GM12878 (cell line): Measurements from ENCODE around the gene OTOF. TPM values are rescaled to one million over a fixed set of nuclear protein-coding genes. Genes with fewer than 3 reads are reported as not detected.

ENCODE experiments used
- ATAC-seq: fragments of 200-7000 bp; cut with Tn5 transposase; 3 replicates; pipeline ENCODE4 v1.9.1; 2020; ENCODE audit warnings: mild to moderate bottlenecking, moderate library complexity
- BruUV-seq: library from RNA; stranded (reverse); fragments of 400-500 nt; replicated peaks from 2 replicates; lab custom pipeline; 2021; lab: Mats Ljungman, UMichigan
- CTCF ChIA-PET: fragments of 300-600 bp; sonication (Branson Sonifier 250); formaldehyde crosslinking; extraction: SDS; loops from one replicate; lab custom pipeline; 2021; ENCODE audit warnings: inconsistent platforms; lab: Yijun Ruan, JAX
- POLR2A ChIA-PET: fragments of 350-600 bp; formaldehyde crosslinking; extraction: SDS; loops from one replicate; lab custom pipeline; 2021; ENCODE audit warnings: inconsistent platforms; lab: Charles Lee
- RAD21 ChIA-PET: fragments of 300-600 bp; sonication (Branson Sonifier 250); formaldehyde crosslinking; loops from one replicate; lab custom pipeline; 2023; ENCODE audit warnings: antibody characterized with exemption; ENCODE audit not compliant: unreplicated experiment; lab: Charles Lee
- SMC1A ChIA-PET: fragments of 300-600 bp; sonication (Branson Sonifier 250); formaldehyde crosslinking; loops from one replicate; lab custom pipeline; 2023; ENCODE audit not compliant: unreplicated experiment, uncharacterized antibody; lab: Charles Lee
- DNase-seq: peaks from one replicate; pipeline ENCODE4 v3.0.0-alpha.2; 2011; ENCODE audit warnings: low read depth, low spot score
- FAIRE-seq: peaks from 3 replicates; lab custom pipeline; 2011; peaks lifted over from hg19 to GRCh38; lab: Jason Lieb, UNC
- H2AFZ ChIP-seq: 2 replicates; pipeline ENCODE4 v1.6.0; 2011; ENCODE audit warnings: low read depth, low read length, control low read depth; ENCODE audit not compliant: control insufficient read depth
- H3K27ac ChIP-seq: 2 replicates; pipeline ENCODE4 v1.5.1; 2011; ENCODE audit warnings: control low read depth; ENCODE audit not compliant: control insufficient read depth, insufficient read depth
- H3K27me3 ChIP-seq, 2 experiments: replicated peaks in 1 of 2; 2 replicates each; pipeline versions ENCODE4 v1.6.0 to v1.6.1; 2011; ENCODE audit warnings: low read length in 1 of 2; ENCODE audit not compliant: control insufficient read depth in 2 of 2, insufficient read depth in 2 of 2
- H3K36me3 ChIP-seq, 2 experiments: 2 replicates each; pipeline ENCODE4 v1.5.1; 2011; ENCODE audit warnings: low read length in 1 of 2; ENCODE audit not compliant: control insufficient read depth in 2 of 2, insufficient read depth in 2 of 2
- H3K4me1 ChIP-seq: 2 replicates; pipeline ENCODE4 v1.6.1; 2011; ENCODE audit warnings: mild to moderate bottlenecking, low read length, moderate library complexity, mixed read lengths; ENCODE audit not compliant: control insufficient read depth, insufficient read depth
- H3K4me2 ChIP-seq: 2 replicates; pipeline ENCODE4 v1.6.0; 2011; ENCODE audit warnings: control low read depth; ENCODE audit not compliant: control insufficient read depth, insufficient read depth
- H3K4me3 ChIP-seq: fragments of 200-600 bp; sonication (generic); 2 replicates; pipeline ENCODE4 v1.5.1; 2016
- H3K79me2 ChIP-seq: 2 replicates; pipeline ENCODE4 v1.6.0; 2011; ENCODE audit warnings: low read length; ENCODE audit not compliant: control insufficient read depth, insufficient read depth
- H3K9ac ChIP-seq: 2 replicates; pipeline ENCODE4 v1.8.0; 2011; ENCODE audit warnings: low read length, control low read depth, mixed read lengths; ENCODE audit not compliant: control insufficient read depth, insufficient read depth
- H3K9me3 ChIP-seq: replicated peaks from 3 replicates; pipeline ENCODE4 v1.5.1; 2011; ENCODE audit warnings: mild to moderate bottlenecking, low read length; ENCODE audit not compliant: control insufficient read depth, insufficient read depth
- H4K20me1 ChIP-seq: 2 replicates; pipeline ENCODE4 v1.6.0; 2011; ENCODE audit not compliant: control insufficient read depth, insufficient read depth
- ZBTB11 ChIP-seq: fragments of 450-650 bp; formaldehyde crosslinking; IDR thresholded peaks from 2 replicates; pipeline ENCODE4 v1.5.0; 2022; ENCODE audit warnings: mild to moderate bottlenecking, missing genetic modification characterization
- ZNF687 ChIP-seq: fragments of 450-650 bp; IDR thresholded peaks from 2 replicates; pipeline ENCODE4 v1.6.1; 2017; ENCODE audit warnings: mild to moderate bottlenecking, moderate library complexity
- WGBS: methylation state at CpG from one replicate; pipeline ENCODE4 v1.1.6; 2016; ENCODE audit warnings: low lambda C conversion rate; ENCODE audit not compliant: insufficient replicate concordance, insufficient coverage; ENCODE audit errors: missing lambda C conversion rate; 5-methylcytosine and 5-hydroxymethylcytosine counted together
- in situ Hi-C: fragments of 300-500 bp; cut with MboI; formaldehyde crosslinking; loops from 9 replicates; pipeline ENCODE4 v1.14.3; 2018; ENCODE audit warnings: mixed read lengths
- intact Hi-C: fragments of 100-400 bp; cut with micrococcal nuclease; formaldehyde crosslinking; loops from one replicate; pipeline ENCODE4 v1.14.2; 2022; ENCODE audit not compliant: unreplicated experiment
- polyA plus RNA-seq, 11 experiments: library from polyadenylated mRNA; depleted of rRNA in 4 of 11; unstranded in 6 of 11; stranded (reverse) in 5 of 11; fragments of >200 nt; fragmentation: Nextera tagmentation in 4 of 11; fragmentation: Illumina TruSeq in 1 of 11; extraction: Ambion mirVana in 4 of 11; extraction: Trizol in 1 of 11; gene quantifications; 1 replicate in 1 of 11; 2 replicates in 10 of 11; pipeline versions ENCODE4 v1.2.1 to v1.2.3, GENCODE V29; 2011 to 2016; ENCODE audit warnings: inconsistent platforms in 2 of 11, missing spikeins in 2 of 11, low read depth in 1 of 11
- total RNA-seq, 4 experiments: library from RNA; depleted of rRNA in 3 of 4; stranded (reverse); fragments of >200 nt in 3 of 4; fragmentation: Illumina TruSeq in 1 of 4; extraction: Trizol in 1 of 4; gene quantifications; 2 replicates each; pipeline versions ENCODE4 v1.2.1 to v1.2.3, GENCODE V29; 2013 to 2021

OTOF gene
- total and polyA plus RNA-seq, 10 of the 15 experiments (the other 5 are each of a cell fraction or from before 2014, with no cell fraction given) = under 0.01 to 0.31 (median 0.07) TPM; not detected in 6

- 55% methylated on average over 18 of the region's 25 CpGs for WGBS
- Histone ChIP-seq H3K9ac (no peak overlapping the region), H3K36me3 (no peaks in the 10 kb centered on the region), H3K4me2 (no peak overlapping the region), H3K27ac (no peak overlapping the region)
- BruUV-seq = no TSS peak
- SMC1A ChIA-PET = no interaction called here
- no peak for TF ChIP-seq ZBTB11 (CRISPR knock-in tag)
- TF ChIP-seq ZNF687 = no peak
- TF ChIP-seq, all 136 proteins: peak for 0
- no peaks in the 10 kb centered on the region for H3K4me1 ChIP-seq
- ChIA-PET RAD21 (interaction anchor here (0.7 kb wide), 1 partner anchor 36 kb away, joined by 3 read pairs; no protein-coding TSS in a partner anchor), POLR2A (interaction anchor here (0.6 kb wide), 1 partner anchor 225 kb away, joined by 3 read pairs; no protein-coding TSS in a partner anchor), CTCF (interaction anchor here (0.7 kb wide), 1 partner anchor 56 kb away, joined by 4 read pairs; no protein-coding TSS in a partner anchor)
- no peak overlapping the region for H2AFZ ChIP-seq
- no peaks in the 10 kb centered on the region for H4K20me1 ChIP-seq
- DNase-seq = no peak
- H3K9me3 ChIP-seq = no peaks in the 10 kb centered on the region
- no peaks in the 10 kb centered on the region for H3K79me2 ChIP-seq
- intact Hi-C loops = no loop called here
- no peak for FAIRE-seq
- in situ Hi-C loops = no loop called here
- H3K27me3 ChIP-seq = no peaks in the 10 kb centered on the region
- ATAC-seq = no peak
- H3K4me3 ChIP-seq = no peak overlapping the region
These were observed 1.3 kb upstream of the OTOF start for GRCh38 chr2:26479131-26479788.
